GM12872 (cell line): ENCODE measurements around the gene S1PR1.

ENCODE experiments used
- CTCF ChIP-seq: IDR thresholded peaks from 3 replicates; pipeline ENCODE4 v1.5.1; 2011; ENCODE audit warnings: low read depth, mild to moderate bottlenecking, low read length, moderate library complexity; ENCODE audit not compliant: insufficient read depth

S1PR1 gene

GRCh38 chr1:101215363-101216011 lies 21.3 kb upstream of the S1PR1 start:
- no peak for TF ChIP-seq CTCF

- no peak for TF ChIP-seq CTCF
These were observed 20.2 kb upstream of the S1PR1 start for GRCh38 chr1:101216623-101217022.

- no peak for TF ChIP-seq CTCF
These were observed 19.7 kb upstream of the S1PR1 start for GRCh38 chr1:101217148-101217547.

- no peak for TF ChIP-seq CTCF
These were observed 16.6 kb upstream of the S1PR1 start for GRCh38 chr1:101219924-101220870.

GRCh38 chr1:101220906-101221305 lies 15.9 kb upstream of the S1PR1 start:
- TF ChIP-seq CTCF = no peak

GRCh38 chr1:101221945-101222429 lies 14.8 kb upstream of the S1PR1 start:
- TF ChIP-seq CTCF = no peak

- TF ChIP-seq CTCF = no peak
These were observed 9.0 kb upstream of the S1PR1 start for GRCh38 chr1:101227837-101228236.
